ENCODE data around the gene APEX2. TPM values are rescaled to one million over a fixed set of nuclear protein-coding genes. Genes with fewer than 3 reads are reported as not detected.
"Not testable (repeated sequence)": the region's sequence is repeated elsewhere in the genome, so short reads cannot be mapped to it uniquely, and the experiment has no call there.

Gene APEX2
- total RNA-seq, 1 donor = 6.5 TPM

- H3K36me3 ChIP-seq (ENCODE audit: insufficient read depth, low read length) = no peaks in the 10 kb centered on the region
- no peaks in the 10 kb centered on the region for H3K9me3 ChIP-seq (ENCODE audit: low read depth, low read length)
- DNase-seq (ENCODE audit: insufficient read length, low spot score, missing footprints) = no peak
- H3K27ac ChIP-seq (ENCODE audit: low read depth, low read length) = no peak overlapping the region
- no peak overlapping the region for H3K4me3 ChIP-seq (ENCODE audit: insufficient read depth, low read length)
- no peaks in the 10 kb centered on the region for H4K20me1 ChIP-seq (ENCODE audit: insufficient read depth, low read length)
- H3K4me2 ChIP-seq (ENCODE audit: insufficient read depth, low read length) = no peak overlapping the region
- H3K27me3 ChIP-seq (ENCODE audit: insufficient read depth, low read length) = no peaks in the 10 kb centered on the region
- no peaks in the 10 kb centered on the region for H3K79me2 ChIP-seq (ENCODE audit: insufficient read depth, low read length)
- no peak overlapping the region for H2AFZ ChIP-seq (ENCODE audit: low read length)
- H3K4me1 ChIP-seq (ENCODE audit: insufficient read depth, low read length) = no peaks in the 10 kb centered on the region
- no peak for TF ChIP-seq CTCF (IDR thresholded peaks at IDR 0.05; ENCODE audit: extremely low read depth, low read depth, low read length)
Measured at GRCh38 chrX:54980334-54980733, 19.8 kb upstream of the APEX2 start.

- H3K36me3 ChIP-seq (ENCODE audit: insufficient read depth, low read length); H3K27me3 ChIP-seq (ENCODE audit: insufficient read depth, low read length); H3K4me3 ChIP-seq (ENCODE audit: insufficient read depth, low read length); H2AFZ ChIP-seq (ENCODE audit: low read length); H3K27ac ChIP-seq (ENCODE audit: low read depth, low read length); H3K79me2 ChIP-seq (ENCODE audit: insufficient read depth, low read length); H3K4me1 ChIP-seq (ENCODE audit: insufficient read depth, low read length); H4K20me1 ChIP-seq (ENCODE audit: insufficient read depth, low read length); DNase-seq (ENCODE audit: insufficient read length, low spot score, missing footprints); H3K4me2 ChIP-seq (ENCODE audit: insufficient read depth, low read length); H3K9me3 ChIP-seq (ENCODE audit: low read depth, low read length): not testable (repeated sequence)
Measured at GRCh38 chrX:54983306-54983705, 16.9 kb upstream of the APEX2 start.

GRCh38 chrX:54991706-54992105 is 8.5 kb upstream of the APEX2 start:
- no peak overlapping the region for H3K4me3 ChIP-seq (ENCODE audit: insufficient read depth, low read length)
- H3K4me2 ChIP-seq (ENCODE audit: insufficient read depth, low read length) = no peak overlapping the region
- H3K27me3 ChIP-seq (ENCODE audit: insufficient read depth, low read length) = peaks cover 10% of the 10 kb centered on the region
- no peak overlapping the region for H2AFZ ChIP-seq (ENCODE audit: low read length)
- H3K79me2 ChIP-seq (ENCODE audit: insufficient read depth, low read length) = no peaks in the 10 kb centered on the region
- no peaks in the 10 kb centered on the region for H3K4me1 ChIP-seq (ENCODE audit: insufficient read depth, low read length)
- H3K27ac ChIP-seq (ENCODE audit: low read depth, low read length) = no peak overlapping the region
- no peaks in the 10 kb centered on the region for H4K20me1 ChIP-seq (ENCODE audit: insufficient read depth, low read length)
- DNase-seq (ENCODE audit: insufficient read length, low spot score, missing footprints) = no peak
- H3K36me3 ChIP-seq (ENCODE audit: insufficient read depth, low read length) = no peaks in the 10 kb centered on the region
- TF ChIP-seq CTCF (IDR thresholded peaks at IDR 0.05; ENCODE audit: extremely low read depth, low read depth, low read length) = no peak
- no peaks in the 10 kb centered on the region for H3K9me3 ChIP-seq (ENCODE audit: low read depth, low read length)

- H4K20me1 ChIP-seq (ENCODE audit: insufficient read depth, low read length) = no peaks in the 10 kb centered on the region
- no peaks in the 10 kb centered on the region for H3K79me2 ChIP-seq (ENCODE audit: insufficient read depth, low read length)
- TF ChIP-seq CTCF (IDR thresholded peaks at IDR 0.05; ENCODE audit: extremely low read depth, low read depth, low read length) = no peak
- H3K4me3 ChIP-seq (ENCODE audit: insufficient read depth, low read length) = no peak overlapping the region
- DNase-seq (ENCODE audit: insufficient read length, low spot score, missing footprints) = peak; percentile 62
- H3K9me3 ChIP-seq (ENCODE audit: low read depth, low read length) = no peaks in the 10 kb centered on the region
- no peak overlapping the region for H3K27ac ChIP-seq (ENCODE audit: low read depth, low read length)
- H3K4me2 ChIP-seq (ENCODE audit: insufficient read depth, low read length) = no peak overlapping the region
- peaks cover 10% of the 10 kb centered on the region for H3K27me3 ChIP-seq (ENCODE audit: insufficient read depth, low read length)
- no peak overlapping the region for H2AFZ ChIP-seq (ENCODE audit: low read length)
- H3K36me3 ChIP-seq (ENCODE audit: insufficient read depth, low read length) = no peaks in the 10 kb centered on the region
- no peaks in the 10 kb centered on the region for H3K4me1 ChIP-seq (ENCODE audit: insufficient read depth, low read length)
Measured at GRCh38 chrX:54992911-54993622, 7.1 kb upstream of the APEX2 start.
